H9 (cell line): Measurements from ENCODE around the gene ICAM4. TPM values are rescaled to one million over a fixed set of nuclear protein-coding genes. Genes with fewer than 3 reads are reported as not detected.

Experiments used
- DNase-seq: peaks from one replicate; pipeline ENCODE4 v3.0.0-alpha.2; 2017
- H2AFZ ChIP-seq: one replicate; pipeline ENCODE4 v1.6.1; 2013; ENCODE audit warnings: mild to moderate bottlenecking, low read length, control low read depth, moderate library complexity
- H2AK5ac ChIP-seq: 2 replicates; pipeline ENCODE4 v1.6.1; 2013; ENCODE audit warnings: low read length, control low read depth, mixed read lengths; ENCODE audit not compliant: insufficient read length
- H2BK120ac ChIP-seq: one replicate; pipeline ENCODE4 v1.6.1; 2013; ENCODE audit warnings: low read depth, mild to moderate bottlenecking, low read length, control low read depth, inconsistent platforms; ENCODE audit not compliant: poor library complexity, severe bottlenecking
- H2BK12ac ChIP-seq: 2 replicates; pipeline ENCODE4 v1.6.1; 2013; ENCODE audit warnings: low read length, control low read depth, mixed read lengths, low read depth; ENCODE audit not compliant: insufficient read length
- H2BK15ac ChIP-seq: 2 replicates; pipeline ENCODE4 v1.6.1; 2013; ENCODE audit warnings: low read depth, low read length, control low read depth
- H2BK20ac ChIP-seq: one replicate; pipeline ENCODE4 v1.6.1; 2013; ENCODE audit warnings: low read depth, mild to moderate bottlenecking, low read length, control low read depth, inconsistent platforms; ENCODE audit not compliant: poor library complexity, severe bottlenecking
- H2BK5ac ChIP-seq: 2 replicates; pipeline ENCODE4 v1.6.1; 2013; ENCODE audit warnings: low read length, control low read depth, mixed read lengths; ENCODE audit not compliant: insufficient read length
- H3K14ac ChIP-seq: 2 replicates; pipeline ENCODE4 v1.6.1; 2013; ENCODE audit warnings: low read length, control low read depth; ENCODE audit not compliant: insufficient read depth
- H3K18ac ChIP-seq: 2 replicates; pipeline ENCODE4 v1.6.1; 2013; ENCODE audit warnings: low read depth, mild to moderate bottlenecking, mixed read lengths, low read length, control low read depth; ENCODE audit not compliant: insufficient read length
- H3K23ac ChIP-seq: 2 replicates; pipeline ENCODE4 v1.6.1; 2013; ENCODE audit warnings: low read length, control low read depth, mixed read lengths, low read depth; ENCODE audit not compliant: insufficient read length
- H3K23me2 ChIP-seq: 2 replicates; pipeline ENCODE4 v1.6.1; 2013; ENCODE audit warnings: low read depth, mild to moderate bottlenecking, mixed read lengths, low read length, control low read depth; ENCODE audit not compliant: insufficient read length, poor library complexity, severe bottlenecking
- H3K27ac ChIP-seq: 2 replicates; pipeline ENCODE4 v1.5.1; 2013; ENCODE audit warnings: low read length, control low read depth, mixed read lengths, low read depth; ENCODE audit not compliant: insufficient read length
- H3K27me3 ChIP-seq: 2 replicates; pipeline ENCODE4 v1.6.1; 2013; ENCODE audit warnings: low read length, control low read depth, inconsistent platforms; ENCODE audit not compliant: insufficient read depth
- H3K4ac ChIP-seq: 2 replicates; pipeline ENCODE4 v1.6.1; 2013; ENCODE audit warnings: low read depth, mild to moderate bottlenecking, control low read depth, inconsistent platforms, low read length, moderate library complexity
- H3K4me1 ChIP-seq: 2 replicates; pipeline ENCODE4 v1.6.1; 2013; ENCODE audit warnings: low read length, control low read depth, inconsistent platforms; ENCODE audit not compliant: insufficient read depth
- H3K4me2 ChIP-seq: 2 replicates; pipeline ENCODE4 v1.6.1; 2013; ENCODE audit warnings: low read length, control low read depth, mixed read lengths; ENCODE audit not compliant: insufficient read length, insufficient read depth
- H3K56ac ChIP-seq: 2 replicates; pipeline ENCODE4 v1.6.1; 2013; ENCODE audit warnings: low read depth, mild to moderate bottlenecking, mixed read lengths, low read length, control low read depth; ENCODE audit not compliant: insufficient read length
- H3K79me1 ChIP-seq: 2 replicates; pipeline ENCODE4 v1.6.1; 2013; ENCODE audit warnings: low read depth, mild to moderate bottlenecking, moderate library complexity, low read length, control low read depth, inconsistent platforms; ENCODE audit not compliant: insufficient read depth, poor library complexity, severe bottlenecking
- H3K79me2 ChIP-seq: 2 replicates; pipeline ENCODE4 v1.6.1; 2013; ENCODE audit warnings: low read length, control low read depth, inconsistent platforms; ENCODE audit not compliant: insufficient read depth
- H3K9ac ChIP-seq: 2 replicates; pipeline ENCODE4 v1.6.1; 2013; ENCODE audit warnings: low read length, control low read depth, mixed read lengths; ENCODE audit not compliant: insufficient read length; ENCODE audit errors: extremely low read depth
- H3K9me3 ChIP-seq: one replicate; pipeline ENCODE4 v1.6.1; 2013; ENCODE audit warnings: low read depth, low read length, inconsistent platforms; ENCODE audit not compliant: control insufficient read depth
- H3T11ph ChIP-seq: one replicate; pipeline ENCODE4 v1.6.1; 2013; ENCODE audit warnings: mild to moderate bottlenecking, low read length, control low read depth, inconsistent platforms
- H4K20me1 ChIP-seq: one replicate; pipeline ENCODE4 v1.6.1; 2013; ENCODE audit not compliant: control insufficient read depth, insufficient read length, insufficient read depth
- H4K5ac ChIP-seq: 2 replicates; pipeline ENCODE4 v1.6.1; 2013; ENCODE audit warnings: low read depth, mild to moderate bottlenecking, mixed read lengths, low read length, control low read depth; ENCODE audit not compliant: insufficient read length
- H4K8ac ChIP-seq: replicated peaks from 2 replicates; pipeline ENCODE4 v1.6.1; 2013; ENCODE audit warnings: low read length, control low read depth, mixed read lengths, low read depth; ENCODE audit not compliant: insufficient read length
- H4K91ac ChIP-seq: 2 replicates; pipeline ENCODE4 v1.6.1; 2013; ENCODE audit warnings: low read depth, mild to moderate bottlenecking, moderate library complexity, mixed read lengths, low read length, control low read depth; ENCODE audit not compliant: insufficient read length
- H3K27ac Mint-ChIP-seq, 3 experiments: 2 replicates in 2 of 3; 3 replicates in 1 of 3; pipeline ENCODE4 v1.8.0; 2020 to 2021; ENCODE audit warnings: mixed read lengths in 3 of 3, mild to moderate bottlenecking in 1 of 3, moderate library complexity in 1 of 3
- H3K27me3 Mint-ChIP-seq: 2 replicates; pipeline ENCODE4 v1.8.0; 2021; ENCODE audit warnings: low read depth, mild to moderate bottlenecking, moderate library complexity, mixed read lengths
- H3K36me3 Mint-ChIP-seq, 3 experiments: 2 replicates in 2 of 3; 3 replicates in 1 of 3; pipeline ENCODE4 v1.8.0; 2020 to 2021; ENCODE audit warnings: low read depth in 3 of 3, mixed read lengths in 3 of 3; ENCODE audit not compliant: insufficient read depth in 1 of 3
- H3K4me1 Mint-ChIP-seq, 2 experiments: 2 replicates each; pipeline ENCODE4 v1.8.0; 2020; ENCODE audit warnings: mixed read lengths in 2 of 2
- H3K4me3 Mint-ChIP-seq, 2 experiments: 2 replicates in 1 of 2; 3 replicates in 1 of 2; pipeline ENCODE4 v1.8.0; 2020 to 2021; ENCODE audit warnings: mild to moderate bottlenecking in 2 of 2, mixed read lengths in 2 of 2, moderate library complexity in 1 of 2
- H3K9me3 Mint-ChIP-seq, 2 experiments: 2 replicates in 1 of 2; 3 replicates in 1 of 2; pipeline ENCODE4 v1.8.0; 2020; ENCODE audit warnings: mild to moderate bottlenecking in 2 of 2, mixed read lengths in 2 of 2, moderate library complexity in 1 of 2
- WGBS: extraction: QIAGEN DNeasy Blood & Tissue Kit; methylation state at CpG from one replicate; pipeline ENCODE4 v1.1.7; 2013; ENCODE audit warnings: missing lambda C conversion rate, low lambda C conversion rate, mixed read lengths; ENCODE audit not compliant: insufficient read length; ENCODE audit errors: extremely low coverage; 5-methylcytosine and 5-hydroxymethylcytosine counted together
- long read RNA-seq: library from polyadenylated mRNA; unstranded; transcript quantifications from one replicate; pipeline ENCODE4 v2.0.0, GENCODE V29; 2020
- total RNA-seq: library from RNA; stranded (reverse); gene quantifications from 2 replicates; pipeline ENCODE4 v1.2.1, GENCODE V29; 2021
- TF ChIP-seq, protein P1 (sequence below): fragments of 200-600 bp; sonication (generic); conservative IDR thresholded peaks from 3 replicates; pipeline ENCODE4 v1.8.0; 2021; ENCODE audit warnings: antibody characterized with exemption, mild to moderate bottlenecking

Gene ICAM4, protein sequence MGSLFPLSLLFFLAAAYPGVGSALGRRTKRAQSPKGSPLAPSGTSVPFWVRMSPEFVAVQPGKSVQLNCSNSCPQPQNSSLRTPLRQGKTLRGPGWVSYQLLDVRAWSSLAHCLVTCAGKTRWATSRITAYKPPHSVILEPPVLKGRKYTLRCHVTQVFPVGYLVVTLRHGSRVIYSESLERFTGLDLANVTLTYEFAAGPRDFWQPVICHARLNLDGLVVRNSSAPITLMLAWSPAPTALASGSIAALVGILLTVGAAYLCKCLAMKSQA
- 1.1 TPM in 2 replicates for total RNA-seq
- long read RNA-seq, partial matches to known transcripts, result 0 of 2 reads
- long read RNA-seq, other reads (novel, unspliced or antisense), result 0 of 2 reads

- no peak within 1 kb of the TSS for H2BK12ac ChIP-seq
- DNase-seq, result peak; percentile 76
- Mint-ChIP-seq H3K27ac (no peak within 1 kb of the TSS), H3K4me3 (peak within 1 kb of the TSS; percentile 49 to 77), H3K9me3 (peaks cover 0 to 3% of the 10 kb centered on the region in 2 experiments; a peak in 2 of 5 replicates), H3K36me3 (peaks cover 0 to 7% (median 0%) of the 10 kb centered on the region in 3 experiments; a peak in 3 of 7 replicates), H3K27me3 (peaks cover 71% of the 10 kb centered on the region), H3K4me1 (peaks cover 11 to 38% of the 10 kb centered on the region in 2 experiments)
- H3K56ac ChIP-seq, result no peak within 1 kb of the TSS
- H3K9me3 ChIP-seq, result no peaks in the 10 kb centered on the region
- H4K8ac ChIP-seq, result no peak within 1 kb of the TSS
- H4K20me1 ChIP-seq, result no peaks in the 10 kb centered on the region
- no peaks in the 10 kb centered on the region for H3K79me1 ChIP-seq
- no peak within 1 kb of the TSS for H4K91ac ChIP-seq
- no peak within 1 kb of the TSS for H2BK15ac ChIP-seq
- H3K9ac ChIP-seq, result no peak within 1 kb of the TSS
- H2BK120ac ChIP-seq, result no peak within 1 kb of the TSS
- H3K27me3 ChIP-seq, result peaks cover 31% of the 10 kb centered on the region
- no CpG with 5 or more reads among the region's 59 CpGs for WGBS
- H3K4me2 ChIP-seq, result peak within 1 kb of the TSS; percentile 70
- TF ChIP-seq, protein P1, sequence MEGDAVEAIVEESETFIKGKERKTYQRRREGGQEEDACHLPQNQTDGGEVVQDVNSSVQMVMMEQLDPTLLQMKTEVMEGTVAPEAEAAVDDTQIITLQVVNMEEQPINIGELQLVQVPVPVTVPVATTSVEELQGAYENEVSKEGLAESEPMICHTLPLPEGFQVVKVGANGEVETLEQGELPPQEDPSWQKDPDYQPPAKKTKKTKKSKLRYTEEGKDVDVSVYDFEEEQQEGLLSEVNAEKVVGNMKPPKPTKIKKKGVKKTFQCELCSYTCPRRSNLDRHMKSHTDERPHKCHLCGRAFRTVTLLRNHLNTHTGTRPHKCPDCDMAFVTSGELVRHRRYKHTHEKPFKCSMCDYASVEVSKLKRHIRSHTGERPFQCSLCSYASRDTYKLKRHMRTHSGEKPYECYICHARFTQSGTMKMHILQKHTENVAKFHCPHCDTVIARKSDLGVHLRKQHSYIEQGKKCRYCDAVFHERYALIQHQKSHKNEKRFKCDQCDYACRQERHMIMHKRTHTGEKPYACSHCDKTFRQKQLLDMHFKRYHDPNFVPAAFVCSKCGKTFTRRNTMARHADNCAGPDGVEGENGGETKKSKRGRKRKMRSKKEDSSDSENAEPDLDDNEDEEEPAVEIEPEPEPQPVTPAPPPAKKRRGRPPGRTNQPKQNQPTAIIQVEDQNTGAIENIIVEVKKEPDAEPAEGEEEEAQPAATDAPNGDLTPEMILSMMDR, result no peak
- no peak within 1 kb of the TSS for H2AK5ac ChIP-seq
- H4K5ac ChIP-seq, result no peak within 1 kb of the TSS
- no peak within 1 kb of the TSS for H3K4ac ChIP-seq
- no peak within 1 kb of the TSS for H3K18ac ChIP-seq
- H3K4me1 ChIP-seq, result no peaks in the 10 kb centered on the region; the same call in 1 of the 2 replicates
- H3K14ac ChIP-seq, result no peak within 1 kb of the TSS; the same call in 1 of the 2 replicates
- no peaks in the 10 kb centered on the region for H3K79me2 ChIP-seq
- no peak within 1 kb of the TSS for H3K23ac ChIP-seq
- no peak within 1 kb of the TSS for H2BK5ac ChIP-seq
- no peak within 1 kb of the TSS for H3K27ac ChIP-seq
- H3T11ph ChIP-seq, result no peak within 1 kb of the TSS
- H2BK20ac ChIP-seq, result no peak within 1 kb of the TSS
- H2AFZ ChIP-seq, result no peak within 1 kb of the TSS
- H3K23me2 ChIP-seq, result peaks cover 30% of the 10 kb centered on the region
Observed at GRCh38 chr19:10286803-10287737, at the start of gene ICAM4. Gene ICAM4 (plus strand): TSS chr19:10286955. CDS start chr19:10287013, 58 bp downstream.
